HepG2 (cell line): ENCODE data around the gene PRPS1L1. TPM values are rescaled to one million over a fixed set of nuclear protein-coding genes. Genes with fewer than 3 reads are reported as not detected.

Experiments
- ATAC-seq: fragments of 200-7000 bp; cut with Tn5 transposase; 3 replicates; pipeline ENCODE4 v1.9.1; 2020; ENCODE audit warnings: mild to moderate bottlenecking, moderate library complexity
- BruUV-seq: library from RNA; stranded (reverse); fragments of 400-500 nt; replicated peaks from 2 replicates; lab custom pipeline; 2021; lab: Mats Ljungman, UMichigan
- CTCF ChIA-PET: fragments of 300-600 bp; formaldehyde crosslinking; extraction: SDS; loops from one replicate; lab custom pipeline; 2021; ENCODE audit warnings: low total read pairs, inconsistent platforms, low intra/inter-chr PET ratio; lab: Yijun Ruan, JAX
- POLR2A ChIA-PET: fragments of 350-600 bp; sonication (Branson Sonifier 250); formaldehyde crosslinking; loops from one replicate; lab custom pipeline; 2020; ENCODE audit warnings: antibody characterized with exemption, inconsistent platforms; lab: Yijun Ruan, JAX
- DNase-seq: peaks from one replicate; pipeline ENCODE4 v3.0.0-alpha.2; 2015; ENCODE audit warnings: low spot score
- FAIRE-seq: peaks from 3 replicates; lab custom pipeline; 2011; peaks lifted over from hg19 to GRCh38; lab: Jason Lieb, UNC
- H2AFZ ChIP-seq: one replicate; pipeline ENCODE4 v1.6.1; 2011; ENCODE audit warnings: low read length, inconsistent platforms
- H3K27ac ChIP-seq: fragments of 300-600 bp; 3 replicates; pipeline ENCODE4 v1.8.0; 2011; ENCODE audit warnings: mixed run types, mild to moderate bottlenecking, mixed read lengths, low read length, inconsistent platforms; ENCODE audit not compliant: insufficient read depth; ENCODE audit errors: extremely low read length
- H3K27me3 ChIP-seq, 2 experiments: fragments of 200-600 bp in 1 of 2; 2 replicates in 1 of 2; 3 replicates in 1 of 2; pipeline versions ENCODE4 v1.6.0 to v1.8.0; 2011; ENCODE audit warnings: low read length in 2 of 2, mild to moderate bottlenecking in 2 of 2, moderate library complexity in 2 of 2, inconsistent platforms in 1 of 2; ENCODE audit not compliant: insufficient read depth in 2 of 2, control insufficient read depth in 1 of 2
- H3K36me3 ChIP-seq, 2 experiments: fragments of 200-600 bp in 1 of 2; replicated peaks in 1 of 2; 2 replicates in 1 of 2; 3 replicates in 1 of 2; pipeline versions ENCODE4 v1.5.1 to v1.8.0; 2011; ENCODE audit warnings: low read length in 2 of 2, inconsistent platforms in 1 of 2; ENCODE audit not compliant: insufficient read depth in 2 of 2, control insufficient read depth in 1 of 2
- H3K4me1 ChIP-seq: 2 replicates; pipeline ENCODE4 v1.5.1; 2012; ENCODE audit warnings: low read length, inconsistent platforms; ENCODE audit not compliant: insufficient read depth
- H3K4me2 ChIP-seq: 2 replicates; pipeline ENCODE4 v1.6.0; 2011; ENCODE audit warnings: low read depth, low read length, inconsistent platforms
- H3K4me3 ChIP-seq, 3 experiments: fragments of 200-600 bp in 1 of 3; sonication (generic), shearing (Covaris generic) in 1 of 3; replicated peaks in 1 of 3; 2 replicates each; pipeline ENCODE4 v1.5.1; 2011 to 2016; ENCODE audit warnings: low read length in 3 of 3, inconsistent platforms in 2 of 3, low read depth in 2 of 3, mild to moderate bottlenecking in 2 of 3, control low read depth in 1 of 3, mixed read lengths in 1 of 3; ENCODE audit not compliant: insufficient read depth in 1 of 3
- H3K79me2 ChIP-seq: one replicate; pipeline ENCODE4 v1.6.1; 2011; ENCODE audit warnings: low read length, inconsistent platforms; ENCODE audit not compliant: insufficient read depth
- H3K9ac ChIP-seq: 2 replicates; pipeline ENCODE4 v1.6.0; 2011; ENCODE audit warnings: mild to moderate bottlenecking, low read depth, low read length, inconsistent platforms; ENCODE audit not compliant: insufficient read depth
- H3K9me3 ChIP-seq: 2 replicates; pipeline ENCODE4 v1.5.1; 2012; ENCODE audit warnings: mild to moderate bottlenecking, low read length
- H4K20me1 ChIP-seq: 2 replicates; pipeline ENCODE4 v1.6.0; 2011; ENCODE audit warnings: inconsistent platforms, mild to moderate bottlenecking, low read length, moderate library complexity; ENCODE audit not compliant: insufficient read depth
- ELF1 ChIP-seq: sonication (generic); formaldehyde crosslinking; IDR thresholded peaks from 2 replicates; pipeline ENCODE4 v1.4.0; 2020; ENCODE audit warnings: missing genetic modification reagents
- GATAD1 ChIP-seq: IDR thresholded peaks from 2 replicates; pipeline ENCODE4 v1.6.1; 2016; ENCODE audit warnings: missing genetic modification reagents, missing compliant biosample characterization
- PAF1 ChIP-seq: IDR thresholded peaks from 2 replicates; pipeline ENCODE4 v1.6.1; 2016; ENCODE audit warnings: missing genetic modification reagents, missing compliant biosample characterization
- ZNF142 ChIP-seq: sonication (generic); formaldehyde crosslinking; IDR thresholded peaks from 2 replicates; pipeline ENCODE4 v1.4.0; 2020; ENCODE audit warnings: missing genetic modification reagents
- ZNF256 ChIP-seq: sonication (generic); formaldehyde crosslinking; conservative IDR thresholded peaks from 2 replicates; pipeline ENCODE4 v1.4.0; 2020; ENCODE audit warnings: missing genetic modification reagents
- ZNF431 ChIP-seq: sonication (generic); formaldehyde crosslinking; IDR thresholded peaks from 2 replicates; pipeline ENCODE4 v1.9.0; 2022; ENCODE audit warnings: missing genetic modification reagents, low read depth, mild to moderate bottlenecking, borderline replicate concordance
- ZNF503 ChIP-seq: sonication (generic); formaldehyde crosslinking; IDR thresholded peaks from 2 replicates; pipeline ENCODE4 v1.4.0; 2020; ENCODE audit warnings: missing genetic modification reagents
- ZNF704 ChIP-seq: sonication (generic); formaldehyde crosslinking; IDR thresholded peaks from 2 replicates; pipeline ENCODE4 v1.8.1; 2023; ENCODE audit warnings: mild to moderate bottlenecking, inconsistent platforms, moderate library complexity, missing genetic modification reagents, borderline replicate concordance
- ZNF720 ChIP-seq: sonication (generic); formaldehyde crosslinking; IDR thresholded peaks from 2 replicates; pipeline ENCODE4 v1.4.0; 2020; ENCODE audit warnings: missing genetic modification reagents
- WGBS: methylation state at CpG from one replicate; pipeline ENCODE4 v1.1.6; 2017; ENCODE audit warnings: low lambda C conversion rate; 5-methylcytosine and 5-hydroxymethylcytosine counted together
- in situ Hi-C: cut with HindIII; loops from 2 replicates; pipeline ENCODE4 v1.10.0; 2017; ENCODE audit warnings: low pct_unique_long_range_greater_than_20kb; ENCODE audit not compliant: extremely low pct_ligation_motif_present
- intact Hi-C: fragments of 100-400 bp; cut with micrococcal nuclease; formaldehyde crosslinking; loops from one replicate; pipeline ENCODE4 v1.10.0; 2022; ENCODE audit not compliant: unreplicated experiment
- polyA plus RNA-seq, 8 experiments: library from polyadenylated mRNA; depleted of rRNA in 3 of 8; stranded (reverse) in 7 of 8; unstranded in 1 of 8; fragments of >200 nt; fragmentation: Illumina TruSeq in 4 of 8; extraction: Trizol in 4 of 8; gene quantifications; 2 replicates each; pipeline versions ENCODE4 v1.2.1 to v1.2.3, GENCODE V29; 2011 to 2016; ENCODE audit warnings: low read depth in 4 of 8, missing spikeins in 1 of 8, mixed read lengths in 1 of 8; ENCODE audit not compliant: insufficient read depth in 1 of 8
- total RNA-seq, 5 experiments: library from RNA; depleted of rRNA; stranded (reverse); fragments of >200 nt; fragmentation: Illumina TruSeq; extraction: Trizol; gene quantifications; 2 replicates each; pipeline ENCODE4 v1.2.3, GENCODE V29; 2016; ENCODE audit warnings: low read depth in 1 of 5

Gene PRPS1L1
- total and polyA plus RNA-seq, 2 of the 13 experiments (the other 11 are each of a cell fraction or from before 2014, with no cell fraction given), result not detected

GRCh38 chr7:17994079-17994850, 33.4 kb downstream of the PRPS1L1 start:
- BruUV-seq, result no TSS peak
- Histone ChIP-seq H2AFZ (no peak overlapping the region), H3K4me2 (no peak overlapping the region), H3K27ac (no peak overlapping the region), H3K79me2 (no peaks in the 10 kb centered on the region), H4K20me1 (no peaks in the 10 kb centered on the region), H3K4me1 (no peaks in the 10 kb centered on the region), H3K9me3 (no peaks in the 10 kb centered on the region), H3K27me3 (no peaks in the 10 kb centered on the region), H3K36me3 (no peaks in the 10 kb centered on the region), H3K4me3 (no peak overlapping the region), H3K9ac (no peak overlapping the region)
- in situ Hi-C loops, result no loop called here
- CTCF ChIA-PET, result no interaction called here
- 37% methylated on average over 5 of the region's 5 CpGs for WGBS
- no peak for FAIRE-seq
- no peak for ATAC-seq
- POLR2A ChIA-PET, result no interaction called here
- TF ChIP-seq PAF1 (CRISPR knock-in tag) (no peak), ZNF720 (CRISPR knock-in tag) (no peak), ZNF431 (CRISPR knock-in tag) (no peak), ZNF142 (no peak), ZNF503 (CRISPR knock-in tag) (no peak), ZNF704 (no peak), ELF1 (CRISPR knock-in tag) (no peak), ZNF256 (CRISPR knock-in tag) (no peak), GATAD1 (CRISPR knock-in tag) (no peak)
- DNase-seq, result no peak
- intact Hi-C loops, result loop anchor here (5.0 kb wide), 1 partner anchor 287 kb away; no protein-coding TSS in a partner anchor
